PFSK-1 (cell line): Measurements from ENCODE around the gene APLP1.

Experiments
- POLR2AphosphoS5 ChIP-seq: IDR thresholded peaks from 2 replicates; pipeline ENCODE4 v1.6.1; 2012; ENCODE audit warnings: low read depth, mild to moderate bottlenecking, control low read depth, low read length, moderate library complexity
- TAF1 ChIP-seq: IDR thresholded peaks from 2 replicates; pipeline ENCODE4 v1.6.1; 2012; ENCODE audit warnings: low read length, control low read depth, borderline replicate concordance; ENCODE audit not compliant: insufficient read depth

GRCh38 chr19:35901854-35902661 lies 33.7 kb downstream of the APLP1 start, which contains the start of gene HCST:
- TF ChIP-seq POLR2AphosphoS5: no peak
- TF ChIP-seq TAF1: no peak
